C4-2B (cell line): Measurements from ENCODE around the gene KIAA0930.
A peak's percentile ranks its signal among the peaks of the same experiment; 100 is the strongest.

Source experiments
- H3K27ac ChIP-seq: fragments of 450-650 bp; 2 replicates; pipeline ENCODE4 v1.5.1; 2017
- CTCF ChIP-seq: fragments of 450-650 bp; conservative IDR thresholded peaks from 2 replicates; pipeline ENCODE4 v1.5.1; 2017; ENCODE audit warnings: mild to moderate bottlenecking
- ZFX ChIP-seq: fragments of 450-650 bp; IDR thresholded peaks from 2 replicates; pipeline ENCODE4 v1.6.1; 2017

KIAA0930 gene

DNA sequence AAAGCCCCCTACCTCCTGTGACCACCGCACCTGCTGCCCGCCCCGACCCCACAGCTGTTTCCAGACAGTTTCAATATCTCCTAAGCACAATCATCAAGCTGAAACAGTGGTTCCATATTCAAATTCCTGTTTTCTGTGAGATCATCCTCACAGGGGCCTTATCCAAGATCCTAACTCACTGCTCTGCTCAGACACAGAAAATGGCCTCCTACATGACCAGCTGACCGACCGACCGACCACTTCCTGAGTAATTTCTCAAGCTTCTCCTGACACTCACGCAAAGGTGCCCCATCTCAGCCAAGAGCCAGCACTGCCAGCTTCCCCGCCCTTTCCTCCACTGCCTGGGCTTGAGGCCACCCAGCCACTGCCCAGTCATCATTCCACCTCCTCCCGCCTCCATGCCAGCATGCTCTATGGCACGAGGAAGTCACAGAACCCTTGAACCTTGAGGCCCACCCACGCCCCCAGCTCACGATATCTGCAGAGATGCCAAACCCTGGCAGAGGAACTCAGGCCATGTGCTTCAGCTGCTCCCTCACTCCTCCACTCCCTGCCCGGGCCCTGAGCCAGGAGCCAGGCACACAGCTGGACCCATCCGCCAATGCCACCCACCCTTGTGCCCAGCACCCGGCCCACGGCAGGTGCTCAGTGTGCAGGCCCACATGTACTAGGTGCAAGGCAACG, 14.0 kb downstream of the KIAA0930 start:
- 0 out of 2 replicates have a peak overlapping the region, but pooled peaks have one; percentile 3 for H3K27ac ChIP-seq
- no peak for TF ChIP-seq ZFX
- no peak for TF ChIP-seq CTCF

GRCh38 chr22:45225732-45226502, 14.8 kb downstream of the KIAA0930 start:
- TF ChIP-seq ZFX: no peak
- no peak for TF ChIP-seq CTCF
- no peak overlapping the region for H3K27ac ChIP-seq

- no peak overlapping the region for H3K27ac ChIP-seq
- TF ChIP-seq ZFX (no peak), CTCF (no peak)
Observed at GRCh38 chr22:45224988-45225731, 15.5 kb downstream of the KIAA0930 start.

GRCh38 chr22:45224331-45224730, 16.4 kb downstream of the KIAA0930 start:
- TF ChIP-seq ZFX: no peak
- no peak for TF ChIP-seq CTCF
- no peak overlapping the region for H3K27ac ChIP-seq

DNA sequence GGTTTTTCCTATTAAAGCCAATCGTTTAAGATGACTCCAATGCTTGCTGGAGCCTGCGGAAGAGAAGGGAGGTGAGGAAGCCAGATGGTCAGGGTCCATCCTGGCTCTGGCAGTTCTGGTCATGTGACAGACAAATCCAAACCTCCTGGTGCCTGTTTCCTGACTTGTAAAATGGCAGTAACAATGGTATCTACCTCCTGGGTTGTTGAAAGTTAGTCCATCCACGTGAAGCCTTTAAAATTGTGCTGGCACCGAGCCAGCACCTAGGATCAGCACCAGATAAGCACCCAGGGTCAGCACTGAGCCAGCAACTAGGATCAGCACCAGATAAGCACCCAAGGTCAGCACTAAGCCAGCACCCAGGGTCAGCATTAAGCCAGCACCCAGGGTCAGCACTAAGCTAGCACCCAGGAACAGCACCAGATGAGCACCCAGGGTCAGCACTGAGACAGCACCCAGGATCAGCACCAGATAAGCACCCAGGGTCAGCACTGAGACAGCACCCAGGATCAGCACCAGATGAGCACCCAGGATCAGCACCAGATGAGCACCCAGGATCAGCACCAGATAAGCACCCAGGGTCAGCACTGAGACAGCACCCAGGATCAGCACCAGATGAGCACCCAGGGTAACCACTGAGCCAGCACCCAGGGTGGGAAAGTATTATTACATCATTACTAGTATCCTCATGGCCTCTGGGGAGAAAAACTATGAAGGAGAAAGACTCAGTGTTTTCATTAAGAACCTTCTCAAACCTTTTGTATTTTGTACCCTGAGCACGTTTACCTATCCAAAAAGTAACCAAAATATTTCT, 17.2 kb downstream of the KIAA0930 start:
- no peak for TF ChIP-seq ZFX
- TF ChIP-seq CTCF: no peak
- H3K27ac ChIP-seq: no peak overlapping the region

DNA sequence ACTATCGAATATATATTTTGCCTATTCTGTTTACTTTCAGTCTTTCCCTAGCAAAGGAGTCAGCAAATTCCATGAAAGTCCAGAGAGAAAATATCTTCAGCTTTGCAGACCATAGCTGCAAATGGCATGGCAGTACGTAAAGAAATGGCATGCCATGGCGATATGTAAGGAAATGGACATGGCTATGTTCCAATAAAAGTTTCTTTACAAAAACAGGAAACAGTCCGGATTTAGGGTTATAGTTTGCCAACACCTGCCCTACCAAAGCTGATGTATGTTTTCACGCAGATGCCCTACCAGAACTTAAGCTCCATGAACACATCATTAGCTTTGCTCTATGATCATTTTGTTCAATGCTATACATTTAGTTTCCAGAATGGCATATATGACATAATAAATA, 19.5 kb downstream of the KIAA0930 start:
- H3K27ac ChIP-seq: no peak overlapping the region
- TF ChIP-seq CTCF (no peak), ZFX (no peak)
